HG03064 (cell line): Measurements from ENCODE around the gene EFCAB6.

Source experiments
- ATAC-seq: cut with Tn5 transposase; IDR thresholded peaks from one replicate; pipeline ENCODE4 v1.9.1; 2021; ENCODE audit warnings: low read depth; ENCODE audit not compliant: unreplicated experiment

The EFCAB6 gene

GRCh38 chr22:43600265-43600664 lies 211.8 kb downstream of the EFCAB6 start:
- ATAC-seq: no peak

- no peak for ATAC-seq
Measured at GRCh38 chr22:43592476-43592875, 219.6 kb downstream of the EFCAB6 start.

GRCh38 chr22:43591380-43591779 lies 220.7 kb downstream of the EFCAB6 start:
- no peak for ATAC-seq

GRCh38 chr22:43587574-43587973 lies 224.5 kb downstream of the EFCAB6 start:
- no peak for ATAC-seq

GRCh38 chr22:43583501-43583900 lies 228.6 kb downstream of the EFCAB6 start:
- ATAC-seq: no peak

- ATAC-seq: no peak
Measured at GRCh38 chr22:43582394-43582793, 229.7 kb downstream of the EFCAB6 start.

- ATAC-seq: no peak
Measured at GRCh38 chr22:43580271-43580750, 231.8 kb downstream of the EFCAB6 start.

- no peak for ATAC-seq
Measured at GRCh38 chr22:43574738-43575137, 237.4 kb downstream of the EFCAB6 start.

- no peak for ATAC-seq
Measured at GRCh38 chr22:43572710-43573109, 239.4 kb downstream of the EFCAB6 start.

- no peak for ATAC-seq
Measured at GRCh38 chr22:43571181-43571580, 240.9 kb downstream of the EFCAB6 start.

- no peak for ATAC-seq
Measured at GRCh38 chr22:43570531-43571165, 241.5 kb downstream of the EFCAB6 start.

GRCh38 chr22:43569111-43569510 lies 243.0 kb downstream of the EFCAB6 start:
- no peak for ATAC-seq

GRCh38 chr22:43567691-43568324 lies 244.3 kb downstream of the EFCAB6 start:
- no peak for ATAC-seq

- ATAC-seq: no peak
Measured at GRCh38 chr22:43566561-43567332, 245.4 kb downstream of the EFCAB6 start.

GRCh38 chr22:43566021-43566420 lies 246.1 kb downstream of the EFCAB6 start:
- no peak for ATAC-seq

- ATAC-seq: no peak
Measured at GRCh38 chr22:43564859-43565258, 247.2 kb downstream of the EFCAB6 start.

GRCh38 chr22:43563571-43563970 lies 248.5 kb downstream of the EFCAB6 start:
- no peak for ATAC-seq

- no peak for ATAC-seq
Measured at GRCh38 chr22:43562843-43563242, 249.3 kb downstream of the EFCAB6 start.

GRCh38 chr22:43561415-43562178 lies 250.5 kb downstream of the EFCAB6 start:
- no peak for ATAC-seq

- ATAC-seq: no peak
Measured at GRCh38 chr22:43560651-43561050, 251.5 kb downstream of the EFCAB6 start.
